ENCODE data around the gene CR1.
A peak's percentile ranks its signal among the peaks of the same experiment; 100 is the strongest.
"Not testable (repeated sequence)": the region's sequence is repeated elsewhere in the genome, so short reads cannot be mapped to it uniquely, and the experiment has no call there.

The CR1 gene

DNA sequence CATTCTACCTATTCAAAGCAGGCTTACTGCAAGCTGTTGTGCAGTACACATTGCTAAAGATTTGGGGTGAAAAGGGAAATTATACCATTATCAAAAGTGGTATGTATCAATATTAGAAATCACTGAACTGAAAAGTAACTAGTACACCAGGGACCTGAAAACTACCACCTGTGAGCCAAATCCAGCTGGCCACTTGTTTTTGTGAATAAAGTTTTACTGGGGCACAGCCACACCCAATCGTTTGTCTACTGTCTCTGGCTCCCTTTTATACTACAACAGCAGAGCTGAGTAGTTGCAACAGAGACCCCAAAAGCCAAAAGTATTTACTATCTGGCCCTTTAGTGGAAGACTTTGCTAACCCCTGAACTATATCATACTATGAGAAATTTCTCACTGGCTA, 135.2 kb downstream of the CR1 start:
- H3K4me3 Mint-ChIP-seq: no peak overlapping the region
- H3K27ac Mint-ChIP-seq: no peak overlapping the region
- H3K4me1 Mint-ChIP-seq (ENCODE audit: low read depth): no peaks in the 10 kb centered on the region
- H3K36me3 Mint-ChIP-seq (ENCODE audit: low read depth): peaks cover 60% of the 10 kb centered on the region
- no peaks in the 10 kb centered on the region for H3K27me3 Mint-ChIP-seq
- H3K9me3 Mint-ChIP-seq: no peaks in the 10 kb centered on the region
- intact Hi-C loops (cut with micrococcal nuclease): no loop called here

GRCh38 chr1:207633226-207633625, 137.3 kb downstream of the CR1 start:
- intact Hi-C loops (cut with micrococcal nuclease): no loop called here
- no peak overlapping the region for H3K27ac Mint-ChIP-seq
- no peaks in the 10 kb centered on the region for H3K27me3 Mint-ChIP-seq
- H3K4me3 Mint-ChIP-seq: no peak overlapping the region
- H3K9me3 Mint-ChIP-seq: no peaks in the 10 kb centered on the region
- no peaks in the 10 kb centered on the region for H3K4me1 Mint-ChIP-seq (ENCODE audit: low read depth)
- H3K36me3 Mint-ChIP-seq (ENCODE audit: low read depth): peaks cover 64% of the 10 kb centered on the region

- H3K4me1 Mint-ChIP-seq (ENCODE audit: low read depth); H3K27ac Mint-ChIP-seq; H3K27me3 Mint-ChIP-seq; intact Hi-C loops (cut with micrococcal nuclease); H3K9me3 Mint-ChIP-seq; H3K4me3 Mint-ChIP-seq: not testable (repeated sequence)
- peaks cover 69% of the 10 kb centered on the region for H3K36me3 Mint-ChIP-seq (ENCODE audit: low read depth)
Observed at GRCh38 chr1:207633699-207634289, 137.8 kb downstream of the CR1 start.

GRCh38 chr1:207634293-207634692, 138.3 kb downstream of the CR1 start:
- H3K4me1 Mint-ChIP-seq (ENCODE audit: low read depth); H3K4me3 Mint-ChIP-seq; intact Hi-C loops (cut with micrococcal nuclease); H3K27ac Mint-ChIP-seq; H3K9me3 Mint-ChIP-seq; H3K27me3 Mint-ChIP-seq: not testable (repeated sequence)
- H3K36me3 Mint-ChIP-seq (ENCODE audit: low read depth): peaks cover 69% of the 10 kb centered on the region

DNA sequence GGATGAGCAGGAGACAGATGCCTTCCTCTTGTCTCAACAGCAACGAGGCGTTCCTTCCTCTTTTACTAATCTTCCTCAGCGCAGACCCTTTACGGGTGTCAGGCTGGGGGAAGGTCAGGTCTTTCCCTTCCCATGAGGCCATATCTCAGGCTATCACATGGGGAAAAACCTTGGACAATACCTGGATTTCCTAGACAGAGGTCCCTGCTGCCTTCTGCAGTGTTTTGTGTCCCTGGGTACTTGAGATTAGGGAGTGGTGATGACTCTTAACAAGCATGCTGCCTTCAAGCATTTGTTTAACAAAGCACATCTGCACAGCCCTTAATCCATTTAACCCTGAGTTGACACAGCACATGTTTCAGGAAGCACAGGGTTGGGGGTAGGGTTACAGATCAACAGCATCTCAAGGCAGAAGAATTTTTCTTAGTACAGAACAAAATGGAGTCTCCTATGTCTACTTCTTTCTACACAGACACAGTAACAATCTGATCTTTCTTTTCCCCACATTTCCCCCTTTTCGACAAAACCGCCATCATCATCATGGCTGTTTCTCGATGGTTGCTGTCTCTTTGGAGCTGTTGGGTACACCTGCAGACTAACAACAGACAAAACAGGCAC, 139.7 kb downstream of the CR1 start:
- H3K4me3 Mint-ChIP-seq; H3K27ac Mint-ChIP-seq; H3K9me3 Mint-ChIP-seq; H3K4me1 Mint-ChIP-seq (ENCODE audit: low read depth); intact Hi-C loops (cut with micrococcal nuclease); H3K27me3 Mint-ChIP-seq: not testable (repeated sequence)
- peaks cover 72% of the 10 kb centered on the region for H3K36me3 Mint-ChIP-seq (ENCODE audit: low read depth)

GRCh38 chr1:207638487-207639145, 142.7 kb downstream of the CR1 start:
- intact Hi-C loops (cut with micrococcal nuclease); H3K4me1 Mint-ChIP-seq (ENCODE audit: low read depth); H3K9me3 Mint-ChIP-seq; H3K4me3 Mint-ChIP-seq; H3K27ac Mint-ChIP-seq; H3K27me3 Mint-ChIP-seq: not testable (repeated sequence)
- H3K36me3 Mint-ChIP-seq (ENCODE audit: low read depth): peaks cover 54% of the 10 kb centered on the region

DNA sequence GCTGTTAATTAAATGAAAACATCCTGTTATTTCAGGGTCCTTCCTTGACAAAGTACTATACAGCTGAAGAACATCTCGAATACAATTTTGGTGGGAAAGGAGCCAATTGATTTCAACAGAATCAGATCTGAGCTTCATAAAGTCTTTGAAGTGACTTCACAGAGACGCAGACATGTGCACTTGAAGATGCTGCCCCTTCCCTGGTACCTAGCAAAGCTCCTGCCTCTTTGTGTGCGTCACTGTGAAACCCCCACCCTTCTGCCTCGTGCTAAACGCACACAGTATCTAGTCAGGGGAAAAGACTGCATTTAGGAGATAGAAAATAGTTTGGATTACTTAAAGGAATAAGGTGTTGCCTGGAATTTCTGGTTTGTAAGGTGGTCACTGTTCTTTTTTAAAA, 143.4 kb downstream of the CR1 start:
- H3K4me3 Mint-ChIP-seq; H3K9me3 Mint-ChIP-seq; H3K27me3 Mint-ChIP-seq; H3K27ac Mint-ChIP-seq; intact Hi-C loops (cut with micrococcal nuclease); H3K4me1 Mint-ChIP-seq (ENCODE audit: low read depth): not testable (repeated sequence)
- peaks cover 47% of the 10 kb centered on the region for H3K36me3 Mint-ChIP-seq (ENCODE audit: low read depth)

- Mint-ChIP-seq H3K36me3 (ENCODE audit: low read depth) (peaks cover 16% of the 10 kb centered on the region), H3K9me3 (no peaks in the 10 kb centered on the region), H3K4me3 (peak overlapping the region; percentile 81), H3K27me3 (peaks cover 13% of the 10 kb centered on the region), H3K4me1 (ENCODE audit: low read depth) (peaks cover 20% of the 10 kb centered on the region), H3K27ac (peak overlapping the region; percentile 58)
- intact Hi-C loops (cut with micrococcal nuclease): no loop called here
Observed at GRCh38 chr1:207644166-207644851, 148.4 kb downstream of the CR1 start.

- intact Hi-C loops (cut with micrococcal nuclease): no loop called here
- Mint-ChIP-seq H3K36me3 (ENCODE audit: low read depth) (peaks cover 8% of the 10 kb centered on the region), H3K4me1 (ENCODE audit: low read depth) (peaks cover 20% of the 10 kb centered on the region), H3K4me3 (peak within 1 kb of the TSS; percentile 81), H3K9me3 (no peaks in the 10 kb centered on the region), H3K27ac (peak within 1 kb of the TSS; percentile 58), H3K27me3 (peaks cover 13% of the 10 kb centered on the region)
Observed at GRCh38 chr1:207644852-207645634, 149.1 kb downstream of the CR1 start, which contains the start of gene CR1L. Gene CR1L, plus strand, starts transcription at chr1:207645133. Its CDS starts 101 bp downstream, at chr1:207645234.

DNA sequence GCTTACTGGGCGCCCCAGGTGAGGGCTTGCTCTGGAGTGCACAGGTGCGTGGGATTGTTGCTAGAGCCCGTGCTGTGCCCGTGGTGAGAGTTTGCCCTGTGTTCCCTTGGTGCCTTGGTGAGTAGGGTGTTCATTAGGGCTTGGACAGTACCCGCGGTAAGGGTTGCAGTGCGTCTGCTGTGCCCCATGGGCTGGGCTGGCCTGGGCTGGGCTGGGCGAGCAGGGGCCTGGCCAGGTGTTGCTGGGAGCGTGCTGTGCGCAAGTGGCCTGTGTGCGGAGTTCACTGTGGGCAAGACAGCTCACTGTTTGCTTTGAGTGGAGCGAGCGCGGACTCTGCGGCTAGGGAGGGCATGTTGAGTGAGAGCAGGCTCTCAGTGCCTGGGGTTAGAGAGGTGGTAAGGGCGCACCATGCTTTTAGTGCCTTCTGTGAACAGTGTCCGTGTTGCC, 149.7 kb downstream of the CR1 start:
- intact Hi-C loops (cut with micrococcal nuclease): no loop called here
- H3K27me3 Mint-ChIP-seq: peaks cover 13% of the 10 kb centered on the region
- no peak overlapping the region for H3K27ac Mint-ChIP-seq
- H3K4me1 Mint-ChIP-seq (ENCODE audit: low read depth): peaks cover 20% of the 10 kb centered on the region
- peaks cover 8% of the 10 kb centered on the region for H3K36me3 Mint-ChIP-seq (ENCODE audit: low read depth)
- H3K4me3 Mint-ChIP-seq: peak overlapping the region; percentile 81
- no peaks in the 10 kb centered on the region for H3K9me3 Mint-ChIP-seq

DNA sequence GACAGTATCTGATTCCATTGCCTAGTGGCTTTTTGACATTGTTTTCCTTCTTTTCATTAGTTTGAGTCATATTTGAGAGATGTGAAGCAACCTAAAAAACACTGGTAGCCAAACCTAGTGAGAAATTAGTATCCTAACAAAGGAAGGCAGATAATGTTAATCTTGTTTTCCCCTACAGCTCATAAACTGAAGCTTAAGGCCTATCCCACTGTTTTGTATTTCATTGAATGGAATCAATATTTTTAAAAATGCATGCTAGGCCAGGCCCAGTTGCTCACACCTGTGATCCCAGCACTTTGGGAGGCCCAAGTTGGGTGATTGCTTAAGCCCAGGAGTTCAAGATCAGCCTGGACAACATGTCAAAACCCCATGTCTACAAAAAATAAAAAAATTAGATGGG, 150.2 kb downstream of the CR1 start:
- Mint-ChIP-seq H3K9me3 (no peaks in the 10 kb centered on the region), H3K27ac (no peak overlapping the region), H3K4me3 (no peak overlapping the region), H3K4me1 (ENCODE audit: low read depth) (peaks cover 20% of the 10 kb centered on the region), H3K36me3 (ENCODE audit: low read depth) (peaks cover 8% of the 10 kb centered on the region), H3K27me3 (peaks cover 13% of the 10 kb centered on the region)
- intact Hi-C loops (cut with micrococcal nuclease): no loop called here

DNA sequence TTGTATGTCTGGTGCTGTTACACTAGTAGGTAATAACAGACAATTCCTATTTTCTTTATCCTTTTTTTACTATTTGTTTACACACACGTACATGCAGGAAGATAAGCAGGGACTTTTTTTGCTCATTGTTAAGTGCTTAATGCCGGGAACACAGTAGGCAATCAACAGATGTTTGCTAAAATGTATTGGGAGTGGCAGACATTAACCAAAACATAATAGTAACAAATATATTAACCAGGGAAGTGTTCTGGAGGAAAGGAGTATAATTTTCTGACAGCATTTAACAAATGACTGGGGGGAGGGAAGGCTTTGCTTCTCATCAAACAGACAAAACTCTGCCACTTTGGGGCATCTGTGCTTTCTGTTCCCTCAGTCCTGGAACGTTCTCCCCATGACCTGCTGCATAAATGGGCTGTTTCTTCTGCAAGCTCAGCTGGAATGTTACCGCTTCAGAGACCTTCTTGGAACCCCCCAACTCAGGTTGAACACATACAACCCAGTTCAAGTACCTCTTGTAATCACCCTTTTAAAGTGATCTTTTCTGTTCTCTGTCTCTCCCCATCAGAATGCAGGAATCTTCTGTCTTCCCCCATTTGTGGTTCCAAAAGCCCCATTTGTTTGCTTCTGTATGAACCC, 151.1 kb downstream of the CR1 start:
- intact Hi-C loops (cut with micrococcal nuclease): no loop called here
- peaks cover 5% of the 10 kb centered on the region for H3K36me3 Mint-ChIP-seq (ENCODE audit: low read depth)
- H3K27me3 Mint-ChIP-seq: peaks cover 12% of the 10 kb centered on the region
- H3K27ac Mint-ChIP-seq: no peak overlapping the region
- H3K4me3 Mint-ChIP-seq: no peak overlapping the region
- H3K4me1 Mint-ChIP-seq (ENCODE audit: low read depth): peaks cover 20% of the 10 kb centered on the region
- no peaks in the 10 kb centered on the region for H3K9me3 Mint-ChIP-seq

DNA sequence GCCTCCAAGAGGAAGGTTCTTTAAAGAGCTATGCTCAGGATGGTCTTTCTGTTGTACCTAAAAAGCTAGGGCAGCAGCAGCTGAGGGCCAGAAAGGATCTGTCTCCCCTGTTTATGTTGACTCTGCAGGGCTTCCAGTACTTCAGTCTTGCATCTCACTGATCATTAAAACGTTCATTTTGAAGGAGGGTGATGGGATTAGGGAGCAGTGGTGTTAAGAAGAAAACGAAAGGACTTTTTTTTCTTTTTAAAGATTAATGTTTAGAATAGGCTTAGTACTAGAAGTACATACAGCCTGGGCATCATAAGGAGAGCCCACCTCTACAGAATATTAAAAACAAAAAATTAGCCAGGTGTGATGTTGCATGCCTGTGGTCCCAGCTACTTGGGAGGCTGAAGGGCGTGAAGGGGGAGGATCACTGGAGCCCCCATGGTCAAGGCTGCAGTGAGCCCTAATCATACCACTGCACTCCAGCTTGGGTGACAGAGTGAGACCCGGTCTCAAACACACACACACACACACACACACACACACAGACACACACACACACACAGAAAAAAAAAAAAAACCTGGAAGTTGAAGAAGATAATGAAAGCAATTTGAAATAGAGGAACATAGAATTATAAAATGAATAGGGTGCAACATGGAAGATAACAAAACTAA, 151.8 kb downstream of the CR1 start:
- Mint-ChIP-seq H3K36me3 (ENCODE audit: low read depth) (no peaks in the 10 kb centered on the region), H3K4me1 (ENCODE audit: low read depth) (peaks cover 20% of the 10 kb centered on the region), H3K9me3 (no peaks in the 10 kb centered on the region), H3K4me3 (no peak overlapping the region), H3K27ac (no peak overlapping the region), H3K27me3 (peaks cover 11% of the 10 kb centered on the region)
- intact Hi-C loops (cut with micrococcal nuclease): no loop called here

All from dendritic cell treated with granulocyte-macrophage colony-stimulating factor and Interleukin-4, amounts not matched to agents 40 ng/mL and 50 ng/mL, for 4 days (primary cell).